IMR-90 (cell line): Measurements from ENCODE around the gene AMIGO2. TPM values are rescaled to one million over a fixed set of nuclear protein-coding genes. Genes with fewer than 3 reads are reported as not detected.
A peak's percentile ranks its signal among the peaks of the same experiment; 100 is the strongest.

Experiments used
- ATAC-seq: fragments of 200-7000 bp; cut with Tn5 transposase; 2 replicates; pipeline ENCODE4 v1.9.1; 2020; ENCODE audit warnings: low read depth, mild to moderate bottlenecking, moderate library complexity
- BruUV-seq: library from RNA; stranded (reverse); fragments of 400-500 nt; replicated peaks from 2 replicates; lab custom pipeline; 2021; lab: Mats Ljungman, UMichigan
- CTCF ChIA-PET: fragments of 300-600 bp; formaldehyde crosslinking; extraction: SDS; loops from one replicate; lab custom pipeline; 2021; ENCODE audit warnings: antibody characterized with exemption; lab: Yijun Ruan, JAX
- POLR2A ChIA-PET: fragments of 300-600 bp; sonication (Branson Sonifier 250); formaldehyde crosslinking; loops from one replicate; lab custom pipeline; 2022; ENCODE audit warnings: antibody characterized with exemption; ENCODE audit not compliant: unreplicated experiment; lab: Charles Lee
- DNase-seq: peaks from one replicate; pipeline ENCODE4 v3.0.0; 2013
- H2AFZ ChIP-seq: replicated peaks from 2 replicates; pipeline ENCODE3; 2013; ENCODE audit warnings: low read length, mild to moderate bottlenecking; ENCODE audit not compliant: poor library complexity
- H2AK5ac ChIP-seq: 2 replicates; pipeline ENCODE4 v1.6.1; 2013; ENCODE audit warnings: low read depth, low read length, inconsistent platforms
- H2AK9ac ChIP-seq: replicated peaks from 2 replicates; pipeline ENCODE3; 2013; ENCODE audit warnings: mild to moderate bottlenecking, low read depth, low read length, moderate library complexity; ENCODE audit not compliant: poor library complexity
- H2BK120ac ChIP-seq: 2 replicates; pipeline ENCODE4 v1.6.1; 2013; ENCODE audit warnings: low read depth, low read length, inconsistent platforms
- H2BK15ac ChIP-seq: 3 replicates; pipeline ENCODE4 v1.6.1; 2013; ENCODE audit warnings: low read depth, low read length, inconsistent platforms
- H2BK20ac ChIP-seq: 2 replicates; pipeline ENCODE4 v1.6.1; 2013; ENCODE audit warnings: low read depth, mild to moderate bottlenecking, inconsistent platforms, low read length, moderate library complexity
- H2BK5ac ChIP-seq: 2 replicates; pipeline ENCODE4 v1.6.1; 2013; ENCODE audit warnings: mild to moderate bottlenecking, low read depth, low read length, inconsistent platforms; ENCODE audit not compliant: poor library complexity, severe bottlenecking
- H3K14ac ChIP-seq: replicated peaks from 2 replicates; pipeline ENCODE4 v1.6.1; 2013; ENCODE audit warnings: low read depth, low read length, inconsistent platforms
- H3K18ac ChIP-seq: 2 replicates; pipeline ENCODE4 v1.6.1; 2013; ENCODE audit warnings: low read depth, low read length, control low read depth
- H3K23ac ChIP-seq: 2 replicates; pipeline ENCODE4 v1.6.1; 2013; ENCODE audit warnings: low read depth, low read length, inconsistent platforms
- H3K27ac ChIP-seq: 2 replicates; pipeline ENCODE4 v1.5.1; 2013; ENCODE audit warnings: mild to moderate bottlenecking, control low read depth, low read length; ENCODE audit not compliant: insufficient read depth
- H3K27me3 ChIP-seq: 2 replicates; pipeline ENCODE4 v1.6.1; 2013; ENCODE audit warnings: low read length; ENCODE audit not compliant: control insufficient read depth, insufficient read depth
- H3K36me3 ChIP-seq: 2 replicates; pipeline ENCODE4 v1.6.1; 2013; ENCODE audit warnings: low read length, mixed read lengths; ENCODE audit not compliant: control insufficient read depth, insufficient read depth
- H3K4ac ChIP-seq: 2 replicates; pipeline ENCODE4 v1.6.1; 2013; ENCODE audit warnings: low read depth, low read length, inconsistent platforms
- H3K4me1 ChIP-seq: 2 replicates; pipeline ENCODE4 v1.6.1; 2013; ENCODE audit warnings: low read length, mixed read lengths; ENCODE audit not compliant: control insufficient read depth, insufficient read depth
- H3K4me2 ChIP-seq: 2 replicates; pipeline ENCODE4 v1.6.1; 2013; ENCODE audit warnings: low read depth, mild to moderate bottlenecking, control low read depth, low read length, moderate library complexity
- H3K4me3 ChIP-seq: 2 replicates; pipeline ENCODE4 v1.5.1; 2013; ENCODE audit warnings: low read depth, mild to moderate bottlenecking, control low read depth, low read length, moderate library complexity; ENCODE audit not compliant: insufficient read depth
- H3K56ac ChIP-seq: 2 replicates; pipeline ENCODE4 v1.6.1; 2013; ENCODE audit warnings: low read length, inconsistent platforms; ENCODE audit not compliant: insufficient read depth; ENCODE audit errors: extremely low read depth
- H3K79me1 ChIP-seq, 2 experiments: 2 replicates each; pipeline ENCODE4 v1.6.1; 2013; ENCODE audit warnings: low read length in 2 of 2, inconsistent platforms in 1 of 2, low read depth in 1 of 2
- H3K9ac ChIP-seq: 2 replicates; pipeline ENCODE4 v1.6.1; 2013; ENCODE audit warnings: low read depth, low read length, control low read depth
- H3K9me1 ChIP-seq: 2 replicates; pipeline ENCODE4 v1.6.1; 2013; ENCODE audit warnings: low read length, inconsistent platforms; ENCODE audit not compliant: insufficient read depth
- H3K9me3 ChIP-seq: 2 replicates; pipeline ENCODE4 v1.6.1; 2013; ENCODE audit warnings: low read length; ENCODE audit not compliant: control insufficient read depth, insufficient read depth
- H4K20me1 ChIP-seq: 2 replicates; pipeline ENCODE4 v1.6.1; 2013; ENCODE audit warnings: low read length, inconsistent platforms; ENCODE audit not compliant: insufficient read depth
- H4K5ac ChIP-seq: 2 replicates; pipeline ENCODE4 v1.6.1; 2013; ENCODE audit warnings: mild to moderate bottlenecking, low read depth, low read length, control low read depth
- H4K8ac ChIP-seq, 2 experiments: 2 replicates each; pipeline ENCODE4 v1.6.1; 2013; ENCODE audit warnings: low read depth in 2 of 2, low read length in 2 of 2, control low read depth in 1 of 2, inconsistent platforms in 1 of 2
- H4K91ac ChIP-seq: 2 replicates; pipeline ENCODE4 v1.6.1; 2013; ENCODE audit warnings: low read depth, low read length, inconsistent platforms; ENCODE audit not compliant: insufficient read depth
- BHLHE40 ChIP-seq: fragments of 150-350 bp; IDR thresholded peaks from 2 replicates; pipeline ENCODE4 v1.6.1; 2016; ENCODE audit warnings: mild to moderate bottlenecking, low read depth, low read length
- CEBPB ChIP-seq: IDR thresholded peaks from 2 replicates; pipeline ENCODE4 v1.6.1; 2012; ENCODE audit warnings: low read depth, low read length, improper control_type of control experiment
- CHD1 ChIP-seq: IDR thresholded peaks from 2 replicates; pipeline ENCODE4 v1.6.1; 2012; ENCODE audit warnings: low read depth, low read length, improper control_type of control experiment
- CTCF ChIP-seq: conservative IDR thresholded peaks from 2 replicates; pipeline ENCODE4 v1.5.1; 2012; ENCODE audit warnings: mild to moderate bottlenecking, low read depth, low read length, improper control_type of control experiment
- FOS ChIP-seq: fragments of 150-350 bp; IDR thresholded peaks from 2 replicates; pipeline ENCODE4 v1.6.1; 2016; ENCODE audit warnings: low read depth, low read length
- MAFK ChIP-seq: IDR thresholded peaks from 2 replicates; pipeline ENCODE4 v1.6.1; 2012; ENCODE audit warnings: low read depth, low read length, improper control_type of control experiment
- NFE2L2 ChIP-seq: fragments of 150-350 bp; IDR thresholded peaks from 2 replicates; pipeline ENCODE4 v1.6.1; 2016; ENCODE audit warnings: low read depth, mild to moderate bottlenecking, low read length
- POLR2A ChIP-seq: IDR thresholded peaks from 2 replicates; pipeline ENCODE4 v1.6.1; 2012; ENCODE audit warnings: mild to moderate bottlenecking, low read depth, low read length
- RAD21 ChIP-seq: IDR thresholded peaks from 2 replicates; pipeline ENCODE4 v1.6.1; 2012; ENCODE audit warnings: low read length, improper control_type of control experiment
- RCOR1 ChIP-seq: IDR thresholded peaks from 2 replicates; pipeline ENCODE4 v1.6.1; 2012; ENCODE audit warnings: mild to moderate bottlenecking, low read length, improper control_type of control experiment; ENCODE audit not compliant: insufficient replicate concordance
- SMC3 ChIP-seq: fragments of 150-350 bp; IDR thresholded peaks from 2 replicates; pipeline ENCODE4 v1.6.1; 2016; ENCODE audit warnings: low read depth, mild to moderate bottlenecking, antibody characterized with exemption, low read length, moderate library complexity
- WGBS, 2 experiments: methylation state at CpG; one replicate each; pipeline versions ENCODE4 v1.1.5 to v1.1.7; 2013; ENCODE audit warnings: missing lambda C conversion rate in 2 of 2; ENCODE audit not compliant: insufficient read length in 1 of 2; ENCODE audit errors: extremely low coverage in 2 of 2; 5-methylcytosine and 5-hydroxymethylcytosine counted together
- dilution Hi-C: fragments of 300-500 bp; cut with HindIII; formaldehyde crosslinking; loops from one replicate; pipeline ENCODE4 v1.14.3; 2018; ENCODE audit warnings: low sequenced_read_pairs; ENCODE audit not compliant: unreplicated experiment
- in situ Hi-C: fragments of 300-500 bp; cut with MboI; formaldehyde crosslinking; loops from 3 replicates; pipeline ENCODE4 v1.14.3; 2019; ENCODE audit warnings: low sequenced_read_pairs, inconsistent platforms, mixed read lengths
- intact Hi-C: fragments of 100-400 bp; cut with micrococcal nuclease; formaldehyde crosslinking; loops from 2 replicates; pipeline ENCODE4 v1.10.0; 2022
- polyA plus RNA-seq, 3 experiments: library from polyadenylated mRNA; depleted of rRNA; stranded (reverse); fragments of >200 nt; gene quantifications; 2 replicates each; pipeline ENCODE4 v1.2.3, GENCODE V29; 2012; ENCODE audit warnings: low replicate concordance in 1 of 3
- total RNA-seq: library from RNA; depleted of rRNA; stranded (reverse); fragments of >200 nt; gene quantifications from 2 replicates; pipeline ENCODE4 v1.2.3, GENCODE V29; 2012
- TF ChIP-seq, protein P1 (sequence below): fragments of 150-350 bp; IDR thresholded peaks from 2 replicates; pipeline ENCODE4 v1.6.1; 2016; ENCODE audit warnings: low read depth, mild to moderate bottlenecking, low read length, moderate library complexity, borderline replicate concordance
- TF ChIP-seq, protein P2 (sequence below): fragments of 150-350 bp; IDR thresholded peaks from 2 replicates; pipeline ENCODE4 v1.6.1; 2017; ENCODE audit warnings: mild to moderate bottlenecking, antibody characterized with exemption, low read length, low read depth

AMIGO2 gene
- total and polyA plus RNA-seq, 2 of the 4 experiments (the other 2 are of a cell fraction), result 20.1 to 32.6 TPM

- Histone ChIP-seq H3K4me2 (peak overlapping the region; percentile 95), H3K36me3 (no peaks in the 10 kb centered on the region), H2BK15ac (peak overlapping the region; percentile 97; the same call in 2 of the 3 replicates), H3K4me3 (peak overlapping the region; percentile 91), H4K8ac (peak overlapping the region; percentile 52 to 80; a peak in 3 of 4 replicates), H2AK5ac (peak overlapping the region; percentile 47; the same call in 1 of the 2 replicates), H4K91ac (peak overlapping the region; percentile 83), H2AK9ac (peak overlapping the region; percentile 66), H3K9ac (peak overlapping the region; percentile 85), H3K23ac (peak overlapping the region; percentile 93), H3K9me3 (no peaks in the 10 kb centered on the region), H2AFZ (peak overlapping the region; percentile 94), H3K18ac (peak overlapping the region; percentile 77; the same call in 1 of the 2 replicates), H3K56ac (peak overlapping the region; percentile 98), H3K79me1 (peaks cover 10 to 59% of the 10 kb centered on the region in 2 experiments; a peak in 2 of 4 replicates), H4K5ac (peak overlapping the region; percentile 74; the same call in 1 of the 2 replicates), H3K27ac (peak overlapping the region; percentile 41; the same call in 1 of the 2 replicates), H3K27me3 (no peaks in the 10 kb centered on the region), H2BK20ac (peak overlapping the region; percentile 78), H3K9me1 (peaks cover 10% of the 10 kb centered on the region), H3K4ac (peak overlapping the region; percentile 83), H3K14ac (peak overlapping the region; percentile 97), H2BK5ac (peak overlapping the region; percentile 86), H3K4me1 (peaks cover 17% of the 10 kb centered on the region), H4K20me1 (no peaks in the 10 kb centered on the region), H2BK120ac (peak overlapping the region; percentile 92)
- CTCF ChIA-PET, result interaction anchor here (1.2 to 2.1 kb wide), 4 partner anchors 8 to 319 kb away, joined by 3 to 8 read pairs (median 5); no protein-coding TSS in a partner anchor
- POLR2A ChIA-PET, result interaction anchor here (1.3 kb wide), 1 partner anchor 16 kb away, joined by 4 read pairs; no protein-coding TSS in a partner anchor
- dilution Hi-C loops, result no loop called here
- in situ Hi-C loops, result loop anchor here (10.0 kb wide), 1 partner anchor 316 kb away; no protein-coding TSS in a partner anchor
- DNase-seq (peak; percentile 37), ATAC-seq (no peak; the same call in 1 of the 2 replicates)
- BruUV-seq, result no TSS peak
- 13% methylated on average over 7 of the region's 17 CpGs; no CpG with 5 or more reads in 1 of the 2 experiments for WGBS, 2 experiments
- intact Hi-C loops, result loop anchor here (1.0 to 5.0 kb wide), 2 partner anchors 47 to 224 kb away; no protein-coding TSS in a partner anchor
- TF ChIP-seq FOS, result no peak
- TF ChIP-seq POLR2A, result peak; percentile 7; the same call in 1 of the 2 replicates
- TF ChIP-seq NFE2L2, result no peak
- no peak for TF ChIP-seq RCOR1
- no peak for TF ChIP-seq SMC3
- no peak for TF ChIP-seq CHD1
- TF ChIP-seq CTCF, result no peak
- TF ChIP-seq CEBPB, result peak; percentile 64
- no peak for TF ChIP-seq RAD21
- TF ChIP-seq BHLHE40, result no peak
- TF ChIP-seq, protein P1, sequence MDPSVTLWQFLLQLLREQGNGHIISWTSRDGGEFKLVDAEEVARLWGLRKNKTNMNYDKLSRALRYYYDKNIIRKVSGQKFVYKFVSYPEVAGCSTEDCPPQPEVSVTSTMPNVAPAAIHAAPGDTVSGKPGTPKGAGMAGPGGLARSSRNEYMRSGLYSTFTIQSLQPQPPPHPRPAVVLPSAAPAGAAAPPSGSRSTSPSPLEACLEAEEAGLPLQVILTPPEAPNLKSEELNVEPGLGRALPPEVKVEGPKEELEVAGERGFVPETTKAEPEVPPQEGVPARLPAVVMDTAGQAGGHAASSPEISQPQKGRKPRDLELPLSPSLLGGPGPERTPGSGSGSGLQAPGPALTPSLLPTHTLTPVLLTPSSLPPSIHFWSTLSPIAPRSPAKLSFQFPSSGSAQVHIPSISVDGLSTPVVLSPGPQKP, result no peak
- TF ChIP-seq, protein P2, sequence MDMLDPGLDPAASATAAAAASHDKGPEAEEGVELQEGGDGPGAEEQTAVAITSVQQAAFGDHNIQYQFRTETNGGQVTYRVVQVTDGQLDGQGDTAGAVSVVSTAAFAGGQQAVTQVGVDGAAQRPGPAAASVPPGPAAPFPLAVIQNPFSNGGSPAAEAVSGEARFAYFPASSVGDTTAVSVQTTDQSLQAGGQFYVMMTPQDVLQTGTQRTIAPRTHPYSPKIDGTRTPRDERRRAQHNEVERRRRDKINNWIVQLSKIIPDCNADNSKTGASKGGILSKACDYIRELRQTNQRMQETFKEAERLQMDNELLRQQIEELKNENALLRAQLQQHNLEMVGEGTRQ, result no peak
- TF ChIP-seq MAFK, result no peak
These were observed 859 bp downstream of the AMIGO2 start for GRCh38 chr12:47078733-47079467.
